ENCODE results near the gene TUSC1.

- TF ChIP-seq POLR2A (IDR thresholded peaks at IDR 0.05; ENCODE audit: low read depth, low read length) (no peak), POLR2AphosphoS5 (IDR thresholded peaks at IDR 0.05; ENCODE audit: low read depth, low read length) (no peak), TAF1 (IDR thresholded peaks at IDR 0.05; ENCODE audit: borderline replicate concordance, low read depth, low read length) (no peak)
Observed at GRCh38 chr9:25700430-25700829, 22.2 kb upstream of the TUSC1 start.
